ENCODE data around the gene WTAP.
"Not testable (repeated sequence)": the region's sequence is repeated elsewhere in the genome, so short reads cannot be mapped to it uniquely, and the experiment has no call there.

WTAP gene

GRCh38 chr6:159729598-159730331, 2.5 kb downstream of the WTAP start:
- H3K4me3 ChIP-seq (replicated peaks in 1 of 2; ENCODE audit: low read depth in 2 of 2, low read length in 2 of 2): peak overlapping the region; percentile 3 to 84
- no peak for TF ChIP-seq CTCF (IDR thresholded peaks at IDR 0.05; ENCODE audit: low read depth, low read length)
- DNase-seq (ENCODE audit: low read depth in 2 of 2): peak; percentile 22 to 34

DNA sequence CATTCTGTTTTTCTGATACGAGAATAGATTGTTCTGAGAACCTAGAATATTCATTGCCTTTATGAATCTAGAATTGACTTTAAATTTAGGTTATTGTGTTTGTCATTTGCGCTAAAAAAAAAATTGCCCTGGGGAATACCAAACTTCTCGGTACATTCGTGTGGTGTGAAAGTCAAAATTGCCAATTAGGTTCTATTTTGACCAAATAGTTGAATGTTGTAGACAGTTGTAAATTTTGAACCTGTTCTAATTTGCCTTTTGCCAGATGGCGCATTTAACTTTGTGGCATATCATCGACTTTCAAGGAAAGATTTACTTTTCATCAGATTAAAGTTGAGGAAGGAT, 3.0 kb downstream of the WTAP start:
- no peak for TF ChIP-seq CTCF (IDR thresholded peaks at IDR 0.05; ENCODE audit: low read depth, low read length)
- H3K4me3 ChIP-seq (replicated peaks in 1 of 2; ENCODE audit: low read depth in 2 of 2, low read length in 2 of 2): peak overlapping the region in 1 of 2 donors; percentile 84
- no peak for DNase-seq (ENCODE audit: low read depth in 2 of 2)

- DNase-seq (ENCODE audit: low read depth in 2 of 2); H3K4me3 ChIP-seq (replicated peaks in 1 of 2; ENCODE audit: low read depth in 2 of 2, low read length in 2 of 2): not testable (repeated sequence)
Observed at GRCh38 chr6:159732550-159732949, 5.2 kb downstream of the WTAP start.

DNA sequence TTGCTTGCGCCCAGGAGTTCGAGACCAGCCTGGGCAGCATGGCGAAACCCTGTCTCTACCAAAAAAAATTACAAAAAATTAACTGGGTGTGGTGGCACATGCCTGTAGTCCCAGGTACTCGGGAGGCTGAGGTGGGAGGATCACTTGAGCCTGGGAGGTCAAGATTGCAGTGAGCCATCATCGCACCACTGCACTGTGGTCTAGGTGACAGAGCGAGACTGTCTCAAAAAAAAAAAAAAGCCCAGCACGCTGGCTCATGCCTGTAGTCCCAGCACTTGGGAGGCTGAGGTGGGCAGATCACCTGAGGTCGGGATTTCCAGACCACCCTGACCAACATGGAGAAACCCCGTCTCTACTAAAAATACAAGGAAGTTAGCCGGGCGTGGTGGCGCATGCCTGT, 6.1 kb downstream of the WTAP start:
- not testable (repeated sequence) for DNase-seq (ENCODE audit: low read depth in 2 of 2); H3K4me3 ChIP-seq (replicated peaks in 1 of 2; ENCODE audit: low read depth in 2 of 2, low read length in 2 of 2)

DNA sequence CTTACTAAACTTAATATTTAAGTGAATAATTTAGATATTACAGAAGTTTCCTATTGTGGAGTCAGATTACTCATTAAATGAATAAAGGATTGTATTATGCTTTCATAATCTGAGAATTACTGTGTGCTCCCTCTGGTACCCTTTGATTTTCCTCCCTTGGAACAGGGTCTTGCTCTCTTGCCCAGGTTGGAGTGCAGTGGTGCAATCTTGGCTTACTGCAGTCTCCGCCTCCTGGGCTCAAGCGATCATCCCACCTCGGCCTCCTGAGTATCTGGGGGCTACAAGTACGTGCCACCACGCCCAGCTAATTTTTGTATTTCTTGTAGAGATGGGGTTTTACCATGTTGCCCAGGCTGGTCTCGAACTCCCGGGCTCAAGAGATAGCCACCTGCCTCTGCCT, 9.6 kb downstream of the WTAP start:
- DNase-seq (ENCODE audit: low read depth in 2 of 2): no peak
- no peak overlapping the region for H3K4me3 ChIP-seq (replicated peaks in 1 of 2; ENCODE audit: low read depth in 2 of 2, low read length in 2 of 2)
- no peak for TF ChIP-seq CTCF (IDR thresholded peaks at IDR 0.05; ENCODE audit: low read depth, low read length)

DNA sequence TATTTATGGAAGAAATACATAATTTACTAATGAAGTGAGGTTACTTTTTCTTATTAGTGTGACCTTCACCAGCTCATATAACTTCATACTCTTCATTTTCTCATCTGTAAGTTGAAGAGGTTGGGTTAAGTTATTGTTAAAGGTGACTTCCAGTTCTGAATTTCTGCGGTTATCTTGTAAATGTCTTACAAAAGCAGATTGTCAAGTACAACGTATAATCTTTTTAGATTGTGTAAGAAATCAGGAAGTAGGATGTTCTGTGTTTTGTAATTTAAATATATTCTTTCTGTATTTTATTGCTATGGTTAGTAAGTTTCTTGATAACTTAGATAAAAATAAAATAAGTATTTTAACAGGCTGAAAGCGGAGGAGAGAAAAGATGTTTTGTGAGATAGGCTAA, 12.0 kb downstream of the WTAP start:
- no peak for DNase-seq (ENCODE audit: low read depth in 2 of 2)
- TF ChIP-seq CTCF (IDR thresholded peaks at IDR 0.05; ENCODE audit: low read depth, low read length): no peak

GRCh38 chr6:159742165-159742564, 14.9 kb downstream of the WTAP start:
- H3K4me3 ChIP-seq (replicated peaks in 1 of 2; ENCODE audit: low read depth in 2 of 2, low read length in 2 of 2): no peak overlapping the region
- no peak for DNase-seq (ENCODE audit: low read depth in 2 of 2)
- no peak for TF ChIP-seq CTCF (IDR thresholded peaks at IDR 0.05; ENCODE audit: low read depth, low read length)

More for the DNA sequence above, 12.0 kb downstream of the WTAP start:
- H3K4me3 ChIP-seq (replicated peaks in 1 of 2; ENCODE audit: low read depth in 2 of 2, low read length in 2 of 2): no peak overlapping the region

GRCh38 chr6:159745081-159745480, 17.8 kb downstream of the WTAP start:
- no peak for TF ChIP-seq CTCF (IDR thresholded peaks at IDR 0.05; ENCODE audit: low read depth, low read length)
- H3K4me3 ChIP-seq (replicated peaks in 1 of 2; ENCODE audit: low read depth in 2 of 2, low read length in 2 of 2): no peak overlapping the region
- peak in 1 of 2 donors; percentile 4 for DNase-seq (ENCODE audit: low read depth in 2 of 2)
